HG03108 (cell line): ENCODE measurements around the gene NEGR1.

Experiments used
- ATAC-seq: cut with Tn5 transposase; IDR thresholded peaks from one replicate; pipeline ENCODE4 v1.9.1; 2021; ENCODE audit warnings: moderate library complexity; ENCODE audit not compliant: unreplicated experiment

The NEGR1 gene

GRCh38 chr1:71649608-71650007, 632.7 kb downstream of the NEGR1 start:
- no peak for ATAC-seq

DNA sequence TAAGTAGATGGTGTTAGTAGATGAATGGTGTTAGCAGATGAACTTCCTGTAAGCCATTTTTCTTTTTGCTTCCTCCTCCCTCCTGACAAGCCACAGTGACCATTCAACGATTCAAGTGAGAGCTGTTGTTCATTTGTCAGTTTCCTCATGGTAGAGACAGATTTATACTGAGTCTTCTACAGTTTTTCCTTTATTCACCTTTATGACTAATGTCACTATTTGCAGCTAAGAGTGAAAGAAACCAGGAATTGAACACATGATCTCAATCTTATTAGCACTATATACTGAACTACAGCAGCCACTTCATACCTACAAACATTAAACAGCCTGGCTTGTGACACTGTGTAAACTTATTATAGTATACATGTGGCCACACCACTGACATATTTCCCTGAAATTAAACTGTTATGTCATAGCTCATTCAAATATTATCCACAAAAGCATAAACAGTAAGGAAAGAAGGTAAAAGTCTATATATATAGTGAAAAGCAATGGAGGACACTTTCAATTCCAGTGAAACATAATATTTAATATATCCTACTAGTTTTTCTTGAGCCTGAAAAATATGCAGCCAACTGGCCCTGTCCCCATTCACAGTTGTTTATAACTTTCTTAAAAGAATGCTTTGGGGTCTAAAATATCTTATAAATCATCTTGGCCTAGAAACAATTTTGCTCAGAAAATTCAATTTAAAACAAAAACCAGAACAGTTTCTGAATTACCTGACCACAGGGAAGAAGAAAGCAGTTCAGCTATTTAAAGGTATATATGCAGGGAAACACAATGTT, 634.6 kb downstream of the NEGR1 start:
- no peak for ATAC-seq

GRCh38 chr1:71645015-71645414, 637.3 kb downstream of the NEGR1 start:
- no peak for ATAC-seq

GRCh38 chr1:71641903-71642302, 640.4 kb downstream of the NEGR1 start:
- ATAC-seq: no peak

- no peak for ATAC-seq
Measured at GRCh38 chr1:71640998-71641397, 641.3 kb downstream of the NEGR1 start.

DNA sequence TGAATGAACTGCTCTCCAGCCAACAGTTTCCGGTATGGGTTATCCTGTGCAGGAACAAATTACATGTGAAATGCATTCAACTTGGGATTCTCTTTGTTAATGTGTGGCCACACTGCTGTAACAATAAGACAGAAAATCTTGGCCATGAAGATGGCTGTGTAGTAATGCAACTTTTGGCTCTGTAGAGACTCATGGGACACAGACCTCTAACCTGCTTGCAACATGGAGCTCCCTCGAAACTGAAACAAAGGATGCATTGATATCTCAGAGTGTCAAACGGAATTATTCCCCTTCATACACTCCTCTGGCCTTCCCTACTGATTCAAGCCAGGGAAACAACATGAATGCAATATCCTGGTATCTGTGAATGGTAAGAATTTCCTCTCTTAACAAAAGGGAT, 642.2 kb downstream of the NEGR1 start:
- ATAC-seq: no peak

DNA sequence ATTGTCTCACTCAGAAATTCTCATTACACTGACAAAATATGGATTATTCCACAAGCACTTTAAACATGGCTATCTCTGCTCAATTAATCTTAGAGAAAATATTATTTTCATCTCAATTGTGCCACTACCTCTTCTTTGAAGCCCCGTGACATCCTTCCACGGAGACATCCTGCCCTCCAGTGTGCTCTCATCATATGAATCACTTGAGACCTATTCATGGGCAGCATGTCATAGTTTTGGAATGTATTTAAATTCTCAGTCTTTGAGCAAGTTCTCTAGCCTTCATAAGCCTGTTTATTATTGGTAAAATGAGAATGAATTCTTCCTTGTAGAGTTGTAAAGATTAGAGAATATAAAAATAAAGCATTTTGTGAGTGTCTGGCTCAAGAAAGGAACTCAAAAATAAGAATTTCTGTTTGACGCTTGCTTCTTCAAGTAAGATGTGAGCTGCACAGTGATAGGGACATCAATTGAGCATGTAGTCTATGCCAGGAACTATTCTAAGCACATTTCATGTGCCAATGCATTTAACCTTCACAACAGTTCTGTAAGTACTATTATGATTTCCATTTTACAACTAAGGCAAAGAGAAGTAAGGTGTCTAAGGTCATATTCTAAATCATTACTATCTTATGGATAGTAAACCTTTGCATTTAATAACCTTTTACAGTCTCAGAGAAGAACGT, 644.1 kb downstream of the NEGR1 start:
- ATAC-seq: no peak

DNA sequence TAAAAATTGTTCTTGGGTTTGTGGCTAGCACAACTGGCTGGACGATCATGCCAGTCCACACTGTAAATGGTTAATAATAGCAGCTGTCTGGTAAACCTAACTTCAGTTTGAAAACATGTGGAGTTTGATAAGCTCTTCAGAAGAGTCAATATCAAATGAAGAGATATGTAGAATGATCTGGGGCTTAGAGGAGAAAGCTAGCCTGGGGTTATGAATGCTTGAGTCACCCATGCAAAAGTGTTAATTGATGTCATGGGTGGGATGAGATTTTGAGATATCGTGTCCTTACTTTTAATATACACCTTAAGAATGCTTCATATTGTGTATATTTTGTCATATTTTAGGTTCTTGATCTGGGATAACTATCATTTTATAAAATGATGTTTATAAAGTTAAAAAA, 646.8 kb downstream of the NEGR1 start:
- no peak for ATAC-seq

- ATAC-seq: no peak
Measured at GRCh38 chr1:71634159-71634558, 648.2 kb downstream of the NEGR1 start.

- no peak for ATAC-seq
Measured at GRCh38 chr1:71630073-71630472, 652.3 kb downstream of the NEGR1 start.

DNA sequence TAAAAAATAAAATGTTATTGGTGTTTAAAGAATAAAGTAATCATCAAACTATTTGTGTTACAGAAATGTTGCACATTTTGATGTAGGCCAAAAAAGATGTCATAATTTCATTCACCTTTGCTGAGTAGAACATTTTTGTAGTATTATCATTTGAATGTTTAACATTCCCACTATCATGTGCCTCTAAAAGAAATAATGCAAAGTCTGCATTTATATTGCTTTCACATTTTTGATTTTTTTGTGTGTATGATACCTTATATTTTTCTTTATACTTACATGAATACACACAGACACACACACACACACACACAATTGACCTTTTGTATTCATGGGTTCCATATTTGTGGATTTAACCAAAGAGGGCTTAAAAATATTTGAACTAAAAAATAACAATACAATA, 657.3 kb downstream of the NEGR1 start:
- no peak for ATAC-seq

DNA sequence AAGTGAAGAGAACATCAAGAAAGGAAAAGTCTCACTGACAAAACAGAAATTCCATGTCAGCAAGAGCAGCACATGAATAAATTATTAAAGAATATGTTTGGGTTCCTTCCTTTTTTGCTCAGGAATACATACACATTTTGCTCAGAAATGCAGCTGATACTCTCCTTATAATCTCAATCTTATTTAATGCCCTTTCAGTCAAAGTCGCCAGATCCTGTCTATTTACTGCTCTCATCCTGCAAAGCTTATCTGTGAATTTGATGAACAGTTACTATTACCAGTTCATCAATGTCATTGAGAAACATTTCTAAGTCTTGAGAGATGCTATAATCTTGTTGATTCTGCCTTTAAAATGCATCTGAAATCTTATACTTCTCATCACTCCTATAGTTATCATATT, 658.5 kb downstream of the NEGR1 start:
- no peak for ATAC-seq

- ATAC-seq: no peak
Measured at GRCh38 chr1:71621785-71622184, 660.6 kb downstream of the NEGR1 start.

DNA sequence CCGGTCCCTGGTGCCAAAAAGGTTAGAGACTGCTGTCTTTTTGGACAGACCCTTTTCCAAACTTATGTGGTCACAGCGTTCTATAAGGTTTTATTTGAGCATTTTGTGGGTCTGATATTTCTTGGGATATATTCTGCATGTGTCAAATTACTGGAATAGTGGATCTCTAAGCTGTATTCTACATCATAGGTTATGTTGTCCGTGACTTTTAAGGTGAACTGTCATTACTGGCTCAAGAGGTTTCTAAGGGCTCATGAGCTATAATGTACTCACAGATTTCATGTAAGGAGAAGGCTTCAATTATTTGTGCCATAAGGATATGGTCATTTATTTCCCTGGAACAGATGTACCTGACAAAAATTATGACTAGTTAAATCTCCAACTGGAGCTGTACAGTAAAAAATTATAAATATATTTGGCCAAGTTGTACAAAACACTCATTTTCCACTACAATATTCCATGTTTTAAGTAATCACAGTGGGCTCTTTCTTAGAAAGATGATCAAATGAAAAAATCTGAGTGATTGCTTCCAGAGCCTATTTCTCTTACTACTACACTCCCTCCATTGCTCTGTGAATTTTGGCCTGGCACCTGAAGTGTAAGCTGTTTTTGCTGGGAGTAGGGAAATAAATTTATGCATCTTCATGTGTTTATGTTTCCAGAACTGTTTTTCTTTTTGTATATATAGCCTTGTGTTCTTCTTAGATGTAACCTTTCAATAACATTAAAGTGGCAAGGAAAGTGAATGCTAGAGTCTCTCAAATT, 663.4 kb downstream of the NEGR1 start:
- no peak for ATAC-seq

GRCh38 chr1:71618191-71618590, 664.1 kb downstream of the NEGR1 start:
- ATAC-seq: no peak

- no peak for ATAC-seq
Measured at GRCh38 chr1:71610476-71610875, 671.9 kb downstream of the NEGR1 start.

GRCh38 chr1:71603044-71603776, 679.1 kb downstream of the NEGR1 start:
- ATAC-seq: no peak

- no peak for ATAC-seq
Measured at GRCh38 chr1:71600023-71600422, 682.3 kb downstream of the NEGR1 start.

GRCh38 chr1:71599306-71599705, 683.0 kb downstream of the NEGR1 start:
- ATAC-seq: no peak

GRCh38 chr1:71593523-71593922, 688.8 kb downstream of the NEGR1 start:
- no peak for ATAC-seq

DNA sequence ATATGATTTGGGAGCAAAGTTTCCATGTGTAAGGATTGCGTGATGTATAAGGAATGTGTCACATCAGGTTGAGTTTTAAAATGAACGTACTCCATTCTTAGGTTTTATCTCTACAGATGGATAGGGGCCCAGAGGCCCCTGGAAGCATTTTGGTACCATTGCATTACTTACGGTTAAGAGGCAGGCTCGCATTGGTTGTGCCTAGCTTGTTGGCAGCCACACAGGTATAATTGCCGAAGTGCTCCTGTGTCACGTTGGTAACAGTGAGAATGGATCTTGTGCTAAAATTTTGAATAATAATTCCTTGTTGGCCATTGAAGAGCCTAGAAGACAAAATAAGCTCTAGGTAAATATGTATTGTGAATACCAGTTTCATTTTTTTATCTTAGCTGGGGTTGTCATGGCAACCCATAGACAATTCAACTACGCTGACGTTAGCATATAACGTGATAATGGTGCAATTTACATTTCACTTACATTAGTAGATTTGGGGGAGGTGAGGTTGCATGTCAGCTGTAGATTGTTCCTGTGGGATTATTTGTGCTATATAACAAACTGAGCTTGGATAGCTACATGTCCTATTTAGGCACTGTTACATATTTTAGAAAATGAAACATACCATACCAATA, 689.6 kb downstream of the NEGR1 start:
- ATAC-seq: no peak
